Type B pancreatic cell (in vitro differentiated cells): Measurements from ENCODE around the gene OR4N2. TPM values are rescaled to one million over a fixed set of nuclear protein-coding genes. Genes with fewer than 3 reads are reported as not detected.
"Not testable (repeated sequence)": the region's sequence is repeated elsewhere in the genome, so short reads cannot be mapped to it uniquely, and the experiment has no call there.

Experiments used
- DNase-seq: peaks from one replicate; pipeline ENCODE4 v3.0.0; 2021; ENCODE audit warnings: mixed read lengths; ENCODE audit not compliant: unreplicated experiment; ENCODE audit errors: extremely low spot score
- H3K27ac Mint-ChIP-seq: 2 replicates; pipeline ENCODE4 v1.8.0; 2021; ENCODE audit warnings: mild to moderate bottlenecking, mixed read lengths
- H3K27me3 Mint-ChIP-seq: 2 replicates; pipeline ENCODE4 v1.8.0; 2021; ENCODE audit warnings: mixed read lengths
- H3K36me3 Mint-ChIP-seq: 2 replicates; pipeline ENCODE4 v1.8.0; 2021; ENCODE audit warnings: mixed read lengths
- H3K4me1 Mint-ChIP-seq: one replicate; pipeline ENCODE4 v1.8.0; 2021; ENCODE audit warnings: mixed read lengths; ENCODE audit not compliant: unreplicated experiment
- H3K4me3 Mint-ChIP-seq: 2 replicates; pipeline ENCODE4 v1.8.0; 2021; ENCODE audit warnings: mild to moderate bottlenecking, mixed read lengths
- H3K9me3 Mint-ChIP-seq: 2 replicates; pipeline ENCODE4 v1.8.0; 2021; ENCODE audit warnings: mixed read lengths
- total RNA-seq: library from RNA; stranded (reverse); gene quantifications from 2 replicates; pipeline ENCODE4 v1.2.1, GENCODE V29; 2021; ENCODE audit warnings: low replicate concordance
- TF ChIP-seq, protein P1 (sequence below): fragments of 200-600 bp; sonication (generic); conservative IDR thresholded peaks from 2 replicates; pipeline ENCODE4 v1.5.0; 2021; ENCODE audit warnings: antibody characterized with exemption, mild to moderate bottlenecking

OR4N2 gene
- total RNA-seq, 1 donor from 2014 or later: not detected

DNA sequence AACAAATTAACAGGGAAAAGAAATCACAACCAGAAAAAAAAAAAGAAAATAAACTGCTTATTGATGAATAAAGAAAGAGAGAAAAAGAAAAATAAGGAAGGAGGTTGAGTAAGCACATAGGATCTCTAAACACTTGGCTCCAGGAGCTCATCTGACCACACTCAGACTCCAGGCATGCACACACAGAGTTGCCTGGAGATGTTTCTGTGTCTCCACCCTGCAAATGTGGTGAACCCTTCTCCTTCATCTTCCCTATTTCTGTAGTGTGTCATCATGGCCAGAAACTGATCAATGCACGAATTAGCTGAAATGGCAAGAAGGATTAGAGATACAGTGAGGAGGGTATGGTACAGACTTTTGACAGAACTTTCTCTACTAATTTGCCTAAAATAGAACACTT lies 20.2 kb downstream of the OR4N2 start:
- Mint-ChIP-seq H3K27me3 (no peaks in the 10 kb centered on the region), H3K36me3 (no peaks in the 10 kb centered on the region), H3K4me3 (no peak overlapping the region), H3K27ac (no peak overlapping the region), H3K4me1 (no peaks in the 10 kb centered on the region), H3K9me3 (no peaks in the 10 kb centered on the region)
- DNase-seq: no peak
- TF ChIP-seq, protein P1, sequence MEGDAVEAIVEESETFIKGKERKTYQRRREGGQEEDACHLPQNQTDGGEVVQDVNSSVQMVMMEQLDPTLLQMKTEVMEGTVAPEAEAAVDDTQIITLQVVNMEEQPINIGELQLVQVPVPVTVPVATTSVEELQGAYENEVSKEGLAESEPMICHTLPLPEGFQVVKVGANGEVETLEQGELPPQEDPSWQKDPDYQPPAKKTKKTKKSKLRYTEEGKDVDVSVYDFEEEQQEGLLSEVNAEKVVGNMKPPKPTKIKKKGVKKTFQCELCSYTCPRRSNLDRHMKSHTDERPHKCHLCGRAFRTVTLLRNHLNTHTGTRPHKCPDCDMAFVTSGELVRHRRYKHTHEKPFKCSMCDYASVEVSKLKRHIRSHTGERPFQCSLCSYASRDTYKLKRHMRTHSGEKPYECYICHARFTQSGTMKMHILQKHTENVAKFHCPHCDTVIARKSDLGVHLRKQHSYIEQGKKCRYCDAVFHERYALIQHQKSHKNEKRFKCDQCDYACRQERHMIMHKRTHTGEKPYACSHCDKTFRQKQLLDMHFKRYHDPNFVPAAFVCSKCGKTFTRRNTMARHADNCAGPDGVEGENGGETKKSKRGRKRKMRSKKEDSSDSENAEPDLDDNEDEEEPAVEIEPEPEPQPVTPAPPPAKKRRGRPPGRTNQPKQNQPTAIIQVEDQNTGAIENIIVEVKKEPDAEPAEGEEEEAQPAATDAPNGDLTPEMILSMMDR: no peak

DNA sequence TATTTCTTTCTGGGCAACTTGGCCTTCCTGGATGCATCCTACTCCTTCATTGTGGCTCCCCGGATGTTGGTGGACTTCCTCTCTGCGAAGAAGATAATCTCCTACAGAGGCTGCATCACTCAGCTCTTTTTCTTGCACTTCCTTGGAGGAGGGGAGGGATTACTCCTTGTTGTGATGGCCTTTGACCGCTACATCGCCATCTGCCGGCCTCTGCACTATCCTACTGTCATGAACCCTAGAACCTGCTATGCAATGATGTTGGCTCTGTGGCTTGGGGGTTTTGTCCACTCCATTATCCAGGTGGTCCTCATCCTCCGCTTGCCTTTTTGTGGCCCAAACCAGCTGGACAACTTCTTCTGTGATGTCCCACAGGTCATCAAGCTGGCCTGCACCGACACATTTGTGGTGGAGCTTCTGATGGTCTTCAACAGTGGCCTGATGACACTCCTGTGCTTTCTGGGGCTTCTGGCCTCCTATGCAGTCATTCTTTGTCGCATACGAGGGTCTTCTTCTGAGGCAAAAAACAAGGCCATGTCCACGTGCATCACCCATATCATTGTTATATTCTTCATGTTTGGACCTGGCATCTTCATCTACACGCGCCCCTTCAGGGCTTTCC lies 24.2 kb downstream of the OR4N2 start:
- not testable (repeated sequence) for DNase-seq, H3K27ac Mint-ChIP-seq, H3K36me3 Mint-ChIP-seq, H3K27me3 Mint-ChIP-seq, H3K4me1 Mint-ChIP-seq, H3K9me3 Mint-ChIP-seq, H3K4me3 Mint-ChIP-seq

DNA sequence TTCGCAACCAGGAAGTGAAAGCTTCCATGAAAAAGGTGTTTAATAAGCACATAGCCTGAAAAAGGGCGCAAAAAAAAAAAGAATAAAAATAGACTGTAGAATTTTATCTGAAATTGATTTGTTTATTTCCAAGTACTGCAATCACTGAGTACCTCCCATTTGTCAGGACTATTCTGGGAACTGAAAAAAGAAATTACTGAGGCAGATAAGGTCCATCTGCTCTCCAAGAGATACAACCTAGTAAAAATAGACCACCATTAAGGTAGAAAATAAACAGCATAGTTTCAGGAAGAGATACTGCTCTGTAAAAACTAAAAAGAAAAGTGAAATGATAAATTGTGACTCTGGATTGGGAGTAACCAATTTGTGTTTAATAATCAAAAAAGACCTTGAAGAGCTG lies 24.7 kb downstream of the OR4N2 start:
- Mint-ChIP-seq H3K27ac (no peak overlapping the region), H3K4me3 (no peak overlapping the region), H3K9me3 (peaks cover 15% of the 10 kb centered on the region), H3K36me3 (no peaks in the 10 kb centered on the region), H3K27me3 (no peaks in the 10 kb centered on the region), H3K4me1 (no peaks in the 10 kb centered on the region)
- TF ChIP-seq, protein P1: no peak
- no peak for DNase-seq

DNA sequence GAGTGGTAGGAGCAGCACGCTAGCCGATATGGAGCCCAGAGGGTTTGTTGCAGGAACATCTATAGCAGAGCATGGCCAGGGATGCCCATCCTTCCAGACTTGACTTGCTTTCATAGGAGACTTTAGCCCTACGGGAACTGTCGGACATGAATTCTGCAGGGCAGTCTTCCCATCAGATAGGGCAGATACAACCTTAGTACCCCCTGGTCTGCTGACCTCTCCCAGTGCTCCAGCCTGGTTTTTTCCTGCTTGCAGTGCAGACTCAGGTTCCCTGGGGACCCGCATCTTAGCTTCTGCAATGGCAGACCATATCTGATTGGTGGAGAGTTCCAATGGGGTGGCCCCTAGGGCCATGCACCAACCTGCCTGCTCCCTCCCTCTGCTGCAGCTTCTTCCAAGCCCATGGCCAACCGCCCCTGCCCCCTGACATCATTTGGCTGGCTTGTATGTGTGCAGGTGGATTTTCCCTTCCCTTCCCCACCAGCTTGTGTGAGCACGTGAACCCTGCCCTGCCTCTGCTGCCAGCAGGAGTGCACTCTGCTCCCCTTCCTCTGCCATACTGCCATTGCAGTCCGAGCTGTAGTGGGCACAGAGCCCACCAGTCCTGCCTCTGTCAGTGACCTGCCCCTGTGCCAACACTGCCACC lies 30.8 kb downstream of the OR4N2 start:
- DNase-seq, H3K27me3 Mint-ChIP-seq, H3K36me3 Mint-ChIP-seq, H3K27ac Mint-ChIP-seq, H3K4me3 Mint-ChIP-seq, H3K4me1 Mint-ChIP-seq: not testable (repeated sequence)
- peaks cover 20% of the 10 kb centered on the region for H3K9me3 Mint-ChIP-seq

DNA sequence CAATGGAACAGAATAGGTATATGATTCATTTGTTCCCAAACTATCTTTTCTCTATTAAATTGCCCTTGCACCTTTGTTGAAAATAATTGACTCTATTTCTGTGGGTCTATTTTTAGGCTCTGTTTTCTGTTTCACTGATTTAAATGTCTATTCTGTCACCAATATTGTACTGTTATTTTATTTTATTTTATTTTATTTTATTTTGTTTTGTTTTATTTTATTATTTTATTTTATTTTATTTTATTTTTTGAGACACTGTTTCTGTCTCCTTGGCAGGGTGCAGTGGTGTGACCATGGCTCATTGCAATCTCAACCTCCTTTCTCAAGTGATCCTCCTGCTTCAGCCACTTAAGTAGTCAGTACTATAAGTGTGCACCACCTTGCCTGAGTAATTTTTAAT lies 34.9 kb downstream of the OR4N2 start:
- Mint-ChIP-seq H3K4me3 (no peak overlapping the region), H3K36me3 (no peaks in the 10 kb centered on the region), H3K4me1 (no peaks in the 10 kb centered on the region), H3K27me3 (no peaks in the 10 kb centered on the region), H3K27ac (no peak overlapping the region), H3K9me3 (peaks cover 8% of the 10 kb centered on the region)
- TF ChIP-seq, protein P1: no peak
- DNase-seq: no peak

DNA sequence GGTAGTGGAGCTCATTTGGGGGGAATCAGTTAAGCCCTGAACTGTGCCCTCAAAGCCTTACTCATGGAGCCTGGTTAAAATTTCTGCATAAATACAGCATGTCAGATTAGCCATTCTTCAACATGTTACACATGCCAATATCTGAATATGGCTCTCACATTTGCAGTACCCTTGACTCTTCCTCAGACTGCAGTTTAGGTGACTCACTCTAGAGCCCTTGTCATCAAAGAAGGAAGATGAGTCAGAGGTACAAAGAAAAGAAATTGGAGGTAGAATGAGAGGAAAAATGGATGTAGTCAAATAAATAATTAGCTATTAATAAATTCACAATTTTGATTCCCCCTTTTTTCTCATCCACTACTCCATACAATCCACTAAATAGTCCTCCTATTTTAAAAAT lies 47.8 kb downstream of the OR4N2 start:
- H3K27me3 Mint-ChIP-seq: no peaks in the 10 kb centered on the region
- TF ChIP-seq, protein P1: no peak
- H3K36me3 Mint-ChIP-seq: no peaks in the 10 kb centered on the region
- H3K4me3 Mint-ChIP-seq: no peak overlapping the region
- DNase-seq: no peak
- peaks cover 19% of the 10 kb centered on the region for H3K9me3 Mint-ChIP-seq
- H3K4me1 Mint-ChIP-seq: no peaks in the 10 kb centered on the region
- no peak overlapping the region for H3K27ac Mint-ChIP-seq

DNA sequence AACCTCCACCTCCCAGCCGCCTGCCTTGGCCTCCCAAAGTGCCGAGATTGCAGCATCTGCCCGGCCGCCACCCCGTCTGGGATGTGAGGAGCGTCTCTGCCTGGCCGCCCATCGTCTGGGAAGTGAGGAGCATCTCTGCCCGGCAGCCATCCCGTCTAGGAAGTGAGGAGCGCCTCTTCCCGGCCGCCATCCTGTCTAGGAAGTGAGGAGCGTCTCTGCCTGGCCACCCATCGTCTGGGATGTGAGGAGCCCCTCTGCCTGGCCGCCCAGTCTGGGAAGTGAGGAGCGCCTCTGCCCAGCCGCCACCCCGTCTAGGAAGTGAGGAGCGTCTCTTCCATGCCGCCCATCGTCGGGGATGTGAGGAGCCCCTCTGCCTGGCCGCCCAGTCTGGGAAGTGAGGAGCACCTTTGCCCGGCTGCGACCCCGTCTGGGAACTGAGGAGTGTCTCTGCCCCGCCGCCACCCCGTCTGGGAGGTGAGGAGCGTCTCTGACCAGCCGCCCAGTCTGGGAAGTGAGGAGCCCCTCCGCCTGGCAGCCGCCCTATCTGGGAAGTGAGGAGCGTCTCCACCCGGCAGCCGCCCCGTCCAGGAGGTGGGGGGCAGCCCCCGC lies 62.6 kb downstream of the OR4N2 start:
- not testable (repeated sequence) for H3K4me3 Mint-ChIP-seq, H3K4me1 Mint-ChIP-seq, H3K36me3 Mint-ChIP-seq, H3K9me3 Mint-ChIP-seq, DNase-seq, H3K27me3 Mint-ChIP-seq, H3K27ac Mint-ChIP-seq
